Endothelial cell of umbilical vein (primary cell): Measurements from ENCODE around the gene MS4A12. TPM values are rescaled to one million over a fixed set of nuclear protein-coding genes. Genes with fewer than 3 reads are reported as not detected.

Experiments used
- BruUV-seq: library from RNA; stranded (reverse); fragments of 400-500 nt; replicated peaks from 2 replicates; lab custom pipeline; 2021; lab: Mats Ljungman, UMichigan
- CTCF ChIA-PET: fragments of 300-600, 350-600 bp; sonication (Branson Sonifier 250); formaldehyde crosslinking; loops from one replicate; lab custom pipeline; 2021; ENCODE audit warnings: antibody characterized with exemption, inconsistent platforms; lab: Charles Lee
- POLR2A ChIA-PET: fragments of 300-600, 350-600 bp; sonication (Branson Sonifier 250); formaldehyde crosslinking; loops from one replicate; lab custom pipeline; 2021; ENCODE audit warnings: antibody characterized with exemption, inconsistent platforms; lab: Charles Lee
- DNase-seq: peaks from one replicate; pipeline ENCODE4 v3.0.0-alpha.2; 2011; ENCODE audit warnings: low read depth, low spot score
- FAIRE-seq: peaks from 2 replicates; lab custom pipeline; 2011; peaks lifted over from hg19 to GRCh38; lab: Jason Lieb, UNC
- H2AFZ ChIP-seq: 2 replicates; pipeline ENCODE4 v1.6.0; 2012; ENCODE audit warnings: low read depth, low read length, control low read depth, inconsistent platforms
- H3K27ac ChIP-seq: 2 replicates; pipeline ENCODE4 v1.5.1; 2011; ENCODE audit warnings: low read depth, mild to moderate bottlenecking, control low read depth, low read length, moderate library complexity; ENCODE audit not compliant: insufficient read depth
- H3K27me3 ChIP-seq, 2 experiments: 2 replicates each; pipeline versions ENCODE4 v1.6.0 to v1.6.1; 2011; ENCODE audit warnings: low read length in 2 of 2, mixed read lengths in 1 of 2; ENCODE audit not compliant: control insufficient read depth in 2 of 2, insufficient read depth in 2 of 2
- H3K36me3 ChIP-seq, 2 experiments: 2 replicates in 1 of 2; 3 replicates in 1 of 2; pipeline ENCODE4 v1.5.1; 2011; ENCODE audit warnings: low read length in 2 of 2, mild to moderate bottlenecking in 1 of 2, moderate library complexity in 1 of 2; ENCODE audit not compliant: control insufficient read depth in 2 of 2, insufficient read depth in 2 of 2; ENCODE audit errors: extremely low read depth in 1 of 2
- H3K4me1 ChIP-seq: 3 replicates; pipeline ENCODE4 v1.5.1; 2011; ENCODE audit warnings: mild to moderate bottlenecking, low read length; ENCODE audit not compliant: control insufficient read depth, insufficient read depth; ENCODE audit errors: extremely low read depth
- H3K4me2 ChIP-seq: 2 replicates; pipeline ENCODE4 v1.6.1; 2011; ENCODE audit warnings: low read length, control low read depth, mixed read lengths; ENCODE audit not compliant: insufficient read depth
- H3K4me3 ChIP-seq, 3 experiments: fragments of 200-600 bp in 1 of 3; sonication (generic), shearing (Covaris generic) in 1 of 3; replicated peaks in 1 of 3; 2 replicates each; pipeline ENCODE4 v1.5.1; 2011 to 2016; ENCODE audit warnings: control low read depth in 3 of 3, low read length in 3 of 3, mild to moderate bottlenecking in 2 of 3, inconsistent platforms in 1 of 3, low read depth in 1 of 3, moderate library complexity in 1 of 3; ENCODE audit not compliant: insufficient read depth in 1 of 3
- H3K79me2 ChIP-seq: 2 replicates; pipeline ENCODE4 v1.6.0; 2012; ENCODE audit warnings: low read length, inconsistent platforms; ENCODE audit not compliant: control insufficient read depth, insufficient read depth
- H3K9ac ChIP-seq: replicated peaks from 2 replicates; pipeline ENCODE3; 2011; ENCODE audit warnings: low read length, control low read depth; ENCODE audit not compliant: insufficient read depth; ENCODE audit errors: extremely low read depth
- H3K9me1 ChIP-seq: replicated peaks from 3 replicates; pipeline ENCODE4 v1.6.0; 2011; ENCODE audit warnings: mild to moderate bottlenecking, low read length; ENCODE audit not compliant: control insufficient read depth, insufficient read depth; ENCODE audit errors: extremely low read depth
- H3K9me3 ChIP-seq: replicated peaks from 2 replicates; pipeline ENCODE4 v1.5.1; 2012; ENCODE audit warnings: low read length, inconsistent platforms; ENCODE audit not compliant: control insufficient read depth, insufficient read depth
- H4K20me1 ChIP-seq: replicated peaks from 2 replicates; pipeline ENCODE3; 2011; ENCODE audit warnings: mild to moderate bottlenecking, low read length; ENCODE audit not compliant: control insufficient read depth, insufficient read depth; ENCODE audit errors: extremely low read depth
- EZH2 ChIP-seq: IDR thresholded peaks from 2 replicates; pipeline ENCODE4 v1.6.1; 2012; ENCODE audit warnings: borderline replicate concordance, low read depth, mild to moderate bottlenecking, moderate library complexity, low read length, inconsistent platforms; ENCODE audit not compliant: severe bottlenecking
- FOS ChIP-seq: IDR thresholded peaks from 2 replicates; pipeline ENCODE4 v1.6.1; 2011; ENCODE audit warnings: mild to moderate bottlenecking, low read length, moderate library complexity, borderline replicate concordance; ENCODE audit not compliant: insufficient read depth
- GATA2 ChIP-seq: IDR thresholded peaks from 2 replicates; pipeline ENCODE4 v1.7.0; 2011; ENCODE audit warnings: low read depth, mild to moderate bottlenecking, moderate library complexity, mixed read lengths, low read length; ENCODE audit not compliant: insufficient read length, insufficient read depth
- JUN ChIP-seq: IDR thresholded peaks from 2 replicates; pipeline ENCODE4 v1.6.1; 2011; ENCODE audit warnings: borderline replicate concordance, low read depth; ENCODE audit not compliant: insufficient read length, insufficient read depth
- MAX ChIP-seq: IDR thresholded peaks from 2 replicates; pipeline ENCODE4 v1.6.1; 2011; ENCODE audit not compliant: insufficient read depth, insufficient read length
- MYC ChIP-seq: IDR thresholded peaks from one replicate; pipeline ENCODE4 v1.6.1; 2011; ENCODE audit warnings: mild to moderate bottlenecking, low read depth, low read length
- POLR2A ChIP-seq: IDR thresholded peaks from 2 replicates; pipeline ENCODE4 v1.6.1; 2012; ENCODE audit warnings: low read depth, mild to moderate bottlenecking, control low read depth, low read length
- POLR2AphosphoS5 ChIP-seq: IDR thresholded peaks from 2 replicates; pipeline ENCODE4 v1.6.1; 2012; ENCODE audit warnings: low read depth, mild to moderate bottlenecking, control low read depth, low read length, moderate library complexity; ENCODE audit not compliant: insufficient read depth
- dilution Hi-C: fragments of 300-500 bp; cut with MboI; formaldehyde crosslinking; loops from one replicate; pipeline ENCODE4 v1.15.0; 2019; ENCODE audit warnings: low sequenced_read_pairs; ENCODE audit not compliant: extremely low pct_ligation_motif_present
- intact Hi-C: fragments of 100-400 bp; cut with micrococcal nuclease; formaldehyde crosslinking; loops from one replicate; pipeline ENCODE4 v1.10.0; 2022
- polyA plus RNA-seq, 4 experiments: library from polyadenylated mRNA; depleted of rRNA in 3 of 4; stranded (reverse) in 3 of 4; unstranded in 1 of 4; fragments of >200 nt; gene quantifications; 2 replicates each; pipeline versions ENCODE4 v1.2.1 to v1.2.3, GENCODE V29; 2011 to 2012; ENCODE audit warnings: missing spikeins in 1 of 4
- total RNA-seq: library from RNA; stranded (reverse); gene quantifications from 2 replicates; pipeline ENCODE4 v1.2.3, GENCODE V29; 2021
- TF ChIP-seq, protein P1 (sequence below), 2 donors: IDR thresholded peaks; 1 replicate in 1 of 2; 2 replicates in 1 of 2; pipeline ENCODE4 v1.5.1; 2011; ENCODE audit warnings: low read length in 2 of 2, mild to moderate bottlenecking in 2 of 2, moderate library complexity in 2 of 2, control low read depth in 1 of 2, inconsistent platforms in 1 of 2, low read depth in 1 of 2; ENCODE audit not compliant: insufficient read depth in 1 of 2; ENCODE audit errors: extremely low read depth in 1 of 2

The MS4A12 gene
- total and polyA plus RNA-seq, 2 donors (not counting 3 experiments of a cell fraction or from before 2014, with no cell fraction given): not detected

DNA sequence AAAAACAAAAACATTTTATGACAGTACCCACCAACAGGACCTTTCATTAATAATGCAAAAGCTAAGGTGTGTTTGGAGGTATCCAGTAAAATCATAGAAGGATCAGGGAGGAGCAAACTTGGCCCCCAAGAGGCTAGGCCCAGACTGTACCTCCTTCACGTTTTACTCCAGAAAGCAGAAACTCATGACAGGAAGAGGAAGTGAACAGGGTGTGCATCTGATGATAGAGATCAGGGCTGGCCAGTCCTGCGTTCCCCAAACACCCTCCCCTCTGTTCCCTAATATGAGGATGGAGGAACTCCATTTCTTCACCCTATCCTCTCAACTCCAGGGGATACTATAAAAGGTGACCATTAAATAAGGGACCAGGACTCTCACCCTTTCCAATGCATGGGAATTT is 10.2 kb upstream of the MS4A12 start:
- Histone ChIP-seq H3K9me1 (no peaks in the 10 kb centered on the region), H3K36me3 (no peaks in the 10 kb centered on the region), H2AFZ (no peak overlapping the region), H3K79me2 (no peaks in the 10 kb centered on the region), H3K9ac (no peak overlapping the region), H3K27ac (no peak overlapping the region), H3K4me3 (no peak overlapping the region), H3K4me1 (no peaks in the 10 kb centered on the region), H3K4me2 (no peak overlapping the region), H3K27me3 (no peaks in the 10 kb centered on the region), H4K20me1 (no peaks in the 10 kb centered on the region), H3K9me3 (no peaks in the 10 kb centered on the region)
- dilution Hi-C loops: no loop called here
- no peak for DNase-seq
- ChIA-PET CTCF (interaction anchor here (2.7 kb wide), 1 partner anchor 119 kb away, joined by 17 read pairs; no protein-coding TSS in a partner anchor), POLR2A (no interaction called here)
- intact Hi-C loops: no loop called here
- no peak for FAIRE-seq
- no TSS peak for BruUV-seq
- TF ChIP-seq, protein P1, sequence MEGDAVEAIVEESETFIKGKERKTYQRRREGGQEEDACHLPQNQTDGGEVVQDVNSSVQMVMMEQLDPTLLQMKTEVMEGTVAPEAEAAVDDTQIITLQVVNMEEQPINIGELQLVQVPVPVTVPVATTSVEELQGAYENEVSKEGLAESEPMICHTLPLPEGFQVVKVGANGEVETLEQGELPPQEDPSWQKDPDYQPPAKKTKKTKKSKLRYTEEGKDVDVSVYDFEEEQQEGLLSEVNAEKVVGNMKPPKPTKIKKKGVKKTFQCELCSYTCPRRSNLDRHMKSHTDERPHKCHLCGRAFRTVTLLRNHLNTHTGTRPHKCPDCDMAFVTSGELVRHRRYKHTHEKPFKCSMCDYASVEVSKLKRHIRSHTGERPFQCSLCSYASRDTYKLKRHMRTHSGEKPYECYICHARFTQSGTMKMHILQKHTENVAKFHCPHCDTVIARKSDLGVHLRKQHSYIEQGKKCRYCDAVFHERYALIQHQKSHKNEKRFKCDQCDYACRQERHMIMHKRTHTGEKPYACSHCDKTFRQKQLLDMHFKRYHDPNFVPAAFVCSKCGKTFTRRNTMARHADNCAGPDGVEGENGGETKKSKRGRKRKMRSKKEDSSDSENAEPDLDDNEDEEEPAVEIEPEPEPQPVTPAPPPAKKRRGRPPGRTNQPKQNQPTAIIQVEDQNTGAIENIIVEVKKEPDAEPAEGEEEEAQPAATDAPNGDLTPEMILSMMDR (IDR thresholded peaks at IDR 0.05; ENCODE audit: extremely low read depth in 1 of 2, insufficient read depth in 1 of 2, low read depth in 1 of 2, low read length in 2 of 2): no peak
- TF ChIP-seq POLR2A (no peak), EZH2 (no peak), FOS (no peak), JUN (no peak), GATA2 (no peak), MAX (no peak), POLR2AphosphoS5 (no peak), MYC (no peak)
